GM12878 (cell line): ENCODE results near the gene PUSL1. TPM values are rescaled to one million over a fixed set of nuclear protein-coding genes. Genes with fewer than 3 reads are reported as not detected.

Experiments used
- ATAC-seq: fragments of 200-7000 bp; cut with Tn5 transposase; 3 replicates; pipeline ENCODE4 v1.9.1; 2020; ENCODE audit warnings: mild to moderate bottlenecking, moderate library complexity
- BruUV-seq: library from RNA; stranded (reverse); fragments of 400-500 nt; replicated peaks from 2 replicates; lab custom pipeline; 2021; lab: Mats Ljungman, UMichigan
- CTCF ChIA-PET: fragments of 300-600 bp; sonication (Branson Sonifier 250); formaldehyde crosslinking; extraction: SDS; loops from one replicate; lab custom pipeline; 2021; ENCODE audit warnings: inconsistent platforms; lab: Yijun Ruan, JAX
- POLR2A ChIA-PET: fragments of 350-600 bp; formaldehyde crosslinking; extraction: SDS; loops from one replicate; lab custom pipeline; 2021; ENCODE audit warnings: inconsistent platforms; lab: Charles Lee
- RAD21 ChIA-PET: fragments of 300-600 bp; sonication (Branson Sonifier 250); formaldehyde crosslinking; loops from one replicate; lab custom pipeline; 2023; ENCODE audit warnings: antibody characterized with exemption; ENCODE audit not compliant: unreplicated experiment; lab: Charles Lee
- SMC1A ChIA-PET: fragments of 300-600 bp; sonication (Branson Sonifier 250); formaldehyde crosslinking; loops from one replicate; lab custom pipeline; 2023; ENCODE audit not compliant: unreplicated experiment, uncharacterized antibody; lab: Charles Lee
- DNase-seq: peaks from one replicate; pipeline ENCODE4 v3.0.0-alpha.2; 2011; ENCODE audit warnings: low read depth, low spot score
- FAIRE-seq: peaks from 3 replicates; lab custom pipeline; 2011; peaks lifted over from hg19 to GRCh38; lab: Jason Lieb, UNC
- H2AFZ ChIP-seq: 2 replicates; pipeline ENCODE4 v1.6.0; 2011; ENCODE audit warnings: low read depth, low read length, control low read depth; ENCODE audit not compliant: control insufficient read depth
- H3K27ac ChIP-seq: 2 replicates; pipeline ENCODE4 v1.5.1; 2011; ENCODE audit warnings: control low read depth; ENCODE audit not compliant: control insufficient read depth, insufficient read depth
- H3K27me3 ChIP-seq, 2 experiments: replicated peaks in 1 of 2; 2 replicates each; pipeline versions ENCODE4 v1.6.0 to v1.6.1; 2011; ENCODE audit warnings: low read length in 1 of 2; ENCODE audit not compliant: control insufficient read depth in 2 of 2, insufficient read depth in 2 of 2
- H3K36me3 ChIP-seq, 2 experiments: 2 replicates each; pipeline ENCODE4 v1.5.1; 2011; ENCODE audit warnings: low read length in 1 of 2; ENCODE audit not compliant: control insufficient read depth in 2 of 2, insufficient read depth in 2 of 2
- H3K4me1 ChIP-seq: 2 replicates; pipeline ENCODE4 v1.6.1; 2011; ENCODE audit warnings: mild to moderate bottlenecking, low read length, moderate library complexity, mixed read lengths; ENCODE audit not compliant: control insufficient read depth, insufficient read depth
- H3K4me2 ChIP-seq: 2 replicates; pipeline ENCODE4 v1.6.0; 2011; ENCODE audit warnings: control low read depth; ENCODE audit not compliant: control insufficient read depth, insufficient read depth
- H3K4me3 ChIP-seq: fragments of 200-600 bp; sonication (generic); 2 replicates; pipeline ENCODE4 v1.5.1; 2016
- H3K79me2 ChIP-seq: 2 replicates; pipeline ENCODE4 v1.6.0; 2011; ENCODE audit warnings: low read length; ENCODE audit not compliant: control insufficient read depth, insufficient read depth
- H3K9ac ChIP-seq: 2 replicates; pipeline ENCODE4 v1.8.0; 2011; ENCODE audit warnings: low read length, control low read depth, mixed read lengths; ENCODE audit not compliant: control insufficient read depth, insufficient read depth
- H3K9me3 ChIP-seq: replicated peaks from 3 replicates; pipeline ENCODE4 v1.5.1; 2011; ENCODE audit warnings: mild to moderate bottlenecking, low read length; ENCODE audit not compliant: control insufficient read depth, insufficient read depth
- H4K20me1 ChIP-seq: 2 replicates; pipeline ENCODE4 v1.6.0; 2011; ENCODE audit not compliant: control insufficient read depth, insufficient read depth
- ATF2 ChIP-seq: IDR thresholded peaks from 2 replicates; pipeline ENCODE4 v1.6.1; 2012; ENCODE audit warnings: low read length, inconsistent platforms
- CEBPZ ChIP-seq: fragments of 150-350 bp; IDR thresholded peaks from 2 replicates; pipeline ENCODE4 v1.6.1; 2016; ENCODE audit warnings: low read depth, low read length
- MYC ChIP-seq: IDR thresholded peaks from 2 replicates; pipeline ENCODE4 v1.6.1; 2011; ENCODE audit warnings: mild to moderate bottlenecking, low read length, moderate library complexity, inconsistent platforms; ENCODE audit not compliant: insufficient read depth, insufficient replicate concordance, insufficient read length, severe bottlenecking
- NBN ChIP-seq: fragments of 450-650 bp; IDR thresholded peaks from 2 replicates; pipeline ENCODE4 v1.6.1; 2016
- NR2F1 ChIP-seq: fragments of 450-650 bp; conservative IDR thresholded peaks from 2 replicates; pipeline ENCODE4 v1.6.1; 2017; ENCODE audit warnings: mild to moderate bottlenecking
- SRF ChIP-seq, 2 experiments: IDR thresholded peaks; 2 replicates each; pipeline ENCODE4 v1.6.1; 2011; ENCODE audit warnings: low read depth in 2 of 2, low read length in 2 of 2, mild to moderate bottlenecking in 1 of 2, moderate library complexity in 1 of 2
- ZBTB4 ChIP-seq: fragments of 450-650 bp; formaldehyde crosslinking; IDR thresholded peaks from 2 replicates; pipeline ENCODE4 v1.4.0; 2022; ENCODE audit warnings: mild to moderate bottlenecking, moderate library complexity
- WGBS: methylation state at CpG from one replicate; pipeline ENCODE4 v1.1.6; 2016; ENCODE audit warnings: low lambda C conversion rate; ENCODE audit not compliant: insufficient replicate concordance, insufficient coverage; ENCODE audit errors: missing lambda C conversion rate; 5-methylcytosine and 5-hydroxymethylcytosine counted together
- in situ Hi-C: fragments of 300-500 bp; cut with MboI; formaldehyde crosslinking; loops from 9 replicates; pipeline ENCODE4 v1.14.3; 2018; ENCODE audit warnings: mixed read lengths
- intact Hi-C: fragments of 100-400 bp; cut with micrococcal nuclease; formaldehyde crosslinking; loops from one replicate; pipeline ENCODE4 v1.14.2; 2022; ENCODE audit not compliant: unreplicated experiment
- polyA plus RNA-seq, 11 experiments: library from polyadenylated mRNA; depleted of rRNA in 4 of 11; unstranded in 6 of 11; stranded (reverse) in 5 of 11; fragments of >200 nt; fragmentation: Nextera tagmentation in 4 of 11; fragmentation: Illumina TruSeq in 1 of 11; extraction: Ambion mirVana in 4 of 11; extraction: Trizol in 1 of 11; gene quantifications; 1 replicate in 1 of 11; 2 replicates in 10 of 11; pipeline versions ENCODE4 v1.2.1 to v1.2.3, GENCODE V29; 2011 to 2016; ENCODE audit warnings: inconsistent platforms in 2 of 11, missing spikeins in 2 of 11, low read depth in 1 of 11
- total RNA-seq, 4 experiments: library from RNA; depleted of rRNA in 3 of 4; stranded (reverse); fragments of >200 nt in 3 of 4; fragmentation: Illumina TruSeq in 1 of 4; extraction: Trizol in 1 of 4; gene quantifications; 2 replicates each; pipeline versions ENCODE4 v1.2.1 to v1.2.3, GENCODE V29; 2013 to 2021

PUSL1 gene
- total and polyA plus RNA-seq, 10 of the 15 experiments (the other 5 are each of a cell fraction or from before 2014, with no cell fraction given), result 0.16 to 28.4 (median 15.1) TPM

GRCh38 chr1:1302951-1303509, 5.4 kb upstream of the PUSL1 start:
- Histone ChIP-seq H4K20me1 (no peaks in the 10 kb centered on the region), H3K4me1 (peaks cover 27% of the 10 kb centered on the region), H3K79me2 (peaks cover 20% of the 10 kb centered on the region), H2AFZ (no peak overlapping the region), H3K4me3 (no peak overlapping the region), H3K36me3 (no peaks in the 10 kb centered on the region), H3K27ac (no peak overlapping the region), H3K9ac (no peak overlapping the region), H3K4me2 (no peak overlapping the region), H3K9me3 (no peaks in the 10 kb centered on the region), H3K27me3 (no peaks in the 10 kb centered on the region)
- DNase-seq, result no peak
- WGBS, result 80% methylated on average over 31 of the region's 31 CpGs
- intact Hi-C loops (no loop called here), in situ Hi-C loops (no loop called here)
- ChIA-PET CTCF (no interaction called here), RAD21 (no interaction called here), SMC1A (no interaction called here), POLR2A (no interaction called here)
- TF ChIP-seq NR2F1 (peak; percentile 61), MYC (no peak), SRF (IDR thresholded peaks at IDR 0.05; ENCODE audit: low read depth in 2 of 2, low read length in 2 of 2) (no peak)
- ATAC-seq, result no peak
- BruUV-seq, result no TSS peak
- FAIRE-seq, result no peak

- no peak for ATAC-seq
- CTCF ChIA-PET, result no interaction called here
- TF ChIP-seq ATF2 (no peak), ZBTB4 (CRISPR knock-in tag) (no peak), NBN (no peak), CEBPZ (no peak)
Observed at GRCh38 chr1:1303736-1304135, 4.7 kb upstream of the PUSL1 start.

More at GRCh38 chr1:1303736-1304135, 4.7 kb upstream of the PUSL1 start:
- no peak overlapping the region for H3K4me3 ChIP-seq
- H3K4me2 ChIP-seq, result no peak overlapping the region
- H3K36me3 ChIP-seq, result no peaks in the 10 kb centered on the region
- in situ Hi-C loops (no loop called here), intact Hi-C loops (no loop called here)
- H3K4me1 ChIP-seq, result peaks cover 27% of the 10 kb centered on the region
- no peak overlapping the region for H3K27ac ChIP-seq
- H3K27me3 ChIP-seq, result no peaks in the 10 kb centered on the region
- H3K9me3 ChIP-seq, result no peaks in the 10 kb centered on the region
- FAIRE-seq (no peak), DNase-seq (no peak)
- H4K20me1 ChIP-seq, result no peaks in the 10 kb centered on the region
- ChIA-PET SMC1A (no interaction called here), POLR2A (no interaction called here), RAD21 (no interaction called here)
- 85% methylated on average over 9 of the region's 13 CpGs for WGBS
- no peak overlapping the region for H2AFZ ChIP-seq
- BruUV-seq, result no TSS peak
- no peak overlapping the region for H3K9ac ChIP-seq
- peaks cover 20% of the 10 kb centered on the region for H3K79me2 ChIP-seq
